ENCODE measurements around the gene TNS3.

TNS3 gene

GRCh38 chr7:47292832-47293309 is 289.0 kb downstream of the TNS3 start:
- H3K27me3 ChIP-seq (ENCODE audit: insufficient read depth, low read depth), result no peaks in the 10 kb centered on the region
- no peak overlapping the region for H3K9ac ChIP-seq
- no peak overlapping the region for H3K27ac ChIP-seq
- H2AFZ ChIP-seq (ENCODE audit: low read depth), result no peak overlapping the region
- peaks cover 4% of the 10 kb centered on the region for H3K4me1 ChIP-seq (ENCODE audit: low read depth, poor library complexity, severe bottlenecking)
- no peak for TF ChIP-seq CTCF (conservative IDR thresholded peaks at IDR 0.05; ENCODE audit: low read depth, low read length)
- no peak overlapping the region for H3K4me2 ChIP-seq
- peaks cover 24% of the 10 kb centered on the region; the same call in 1 of the 2 replicates for H3K36me3 ChIP-seq (ENCODE audit: insufficient read depth)
- no peaks in the 10 kb centered on the region for H3K79me2 ChIP-seq (ENCODE audit: insufficient read depth, low read depth)
- H3K4me3 ChIP-seq (IDR thresholded peaks at IDR 0.05; ENCODE audit: insufficient read depth, low read depth, low read length), result no peak overlapping the region
- no peaks in the 10 kb centered on the region for H4K20me1 ChIP-seq (ENCODE audit: insufficient read depth)

- peaks cover 24% of the 10 kb centered on the region; the same call in 1 of the 2 replicates for H3K36me3 ChIP-seq (ENCODE audit: insufficient read depth)
- TF ChIP-seq CTCF (conservative IDR thresholded peaks at IDR 0.05; ENCODE audit: low read depth, low read length), result no peak
- no peaks in the 10 kb centered on the region for H3K27me3 ChIP-seq (ENCODE audit: insufficient read depth, low read depth)
- no peak overlapping the region for H3K4me3 ChIP-seq (IDR thresholded peaks at IDR 0.05; ENCODE audit: insufficient read depth, low read depth, low read length)
- no peaks in the 10 kb centered on the region for H3K79me2 ChIP-seq (ENCODE audit: insufficient read depth, low read depth)
- H3K9ac ChIP-seq, result no peak overlapping the region
- H2AFZ ChIP-seq (ENCODE audit: low read depth), result no peak overlapping the region
- H3K27ac ChIP-seq, result no peak overlapping the region
- H3K4me1 ChIP-seq (ENCODE audit: low read depth, poor library complexity, severe bottlenecking), result peaks cover 4% of the 10 kb centered on the region
- no peak overlapping the region for H3K4me2 ChIP-seq
- no peaks in the 10 kb centered on the region for H4K20me1 ChIP-seq (ENCODE audit: insufficient read depth)
Measured at GRCh38 chr7:47291461-47292081, 290.3 kb downstream of the TNS3 start.

- no peak overlapping the region for H3K27ac ChIP-seq
- no peaks in the 10 kb centered on the region for H3K27me3 ChIP-seq (ENCODE audit: insufficient read depth, low read depth)
- no peak for TF ChIP-seq CTCF (conservative IDR thresholded peaks at IDR 0.05; ENCODE audit: low read depth, low read length)
- peaks cover 4% of the 10 kb centered on the region for H3K4me1 ChIP-seq (ENCODE audit: low read depth, poor library complexity, severe bottlenecking)
- H3K79me2 ChIP-seq (ENCODE audit: insufficient read depth, low read depth), result no peaks in the 10 kb centered on the region
- no peak overlapping the region for H3K9ac ChIP-seq
- H2AFZ ChIP-seq (ENCODE audit: low read depth), result no peak overlapping the region
- no peak overlapping the region for H3K4me3 ChIP-seq (IDR thresholded peaks at IDR 0.05; ENCODE audit: insufficient read depth, low read depth, low read length)
- H4K20me1 ChIP-seq (ENCODE audit: insufficient read depth), result no peaks in the 10 kb centered on the region
- H3K36me3 ChIP-seq (ENCODE audit: insufficient read depth), result peaks cover 26% of the 10 kb centered on the region; the same call in 1 of the 2 replicates
- H3K4me2 ChIP-seq, result no peak overlapping the region
Measured at GRCh38 chr7:47290867-47291266, 291.0 kb downstream of the TNS3 start.

- no peak overlapping the region for H3K9ac ChIP-seq
- H3K79me2 ChIP-seq (ENCODE audit: insufficient read depth, low read depth), result no peaks in the 10 kb centered on the region
- no peak overlapping the region for H3K4me2 ChIP-seq
- no peaks in the 10 kb centered on the region for H4K20me1 ChIP-seq (ENCODE audit: insufficient read depth)
- H3K4me1 ChIP-seq (ENCODE audit: low read depth, poor library complexity, severe bottlenecking), result peaks cover 4% of the 10 kb centered on the region
- H3K27me3 ChIP-seq (ENCODE audit: insufficient read depth, low read depth), result no peaks in the 10 kb centered on the region
- no peak overlapping the region for H3K4me3 ChIP-seq (IDR thresholded peaks at IDR 0.05; ENCODE audit: insufficient read depth, low read depth, low read length)
- H3K36me3 ChIP-seq (ENCODE audit: insufficient read depth), result peaks cover 30% of the 10 kb centered on the region; the same call in 1 of the 2 replicates
- no peak overlapping the region for H3K27ac ChIP-seq
- TF ChIP-seq CTCF (conservative IDR thresholded peaks at IDR 0.05; ENCODE audit: low read depth, low read length), result no peak
- no peak overlapping the region for H2AFZ ChIP-seq (ENCODE audit: low read depth)
Measured at GRCh38 chr7:47290466-47290865, 291.4 kb downstream of the TNS3 start.

All from KMS-11 (cell line).